ENCODE data around the gene TRIP13. TPM values are rescaled to one million over a fixed set of nuclear protein-coding genes. Genes with fewer than 3 reads are reported as not detected.
"Not testable (repeated sequence)": the region's sequence is repeated elsewhere in the genome, so short reads cannot be mapped to it uniquely, and the experiment has no call there.

Gene TRIP13, protein sequence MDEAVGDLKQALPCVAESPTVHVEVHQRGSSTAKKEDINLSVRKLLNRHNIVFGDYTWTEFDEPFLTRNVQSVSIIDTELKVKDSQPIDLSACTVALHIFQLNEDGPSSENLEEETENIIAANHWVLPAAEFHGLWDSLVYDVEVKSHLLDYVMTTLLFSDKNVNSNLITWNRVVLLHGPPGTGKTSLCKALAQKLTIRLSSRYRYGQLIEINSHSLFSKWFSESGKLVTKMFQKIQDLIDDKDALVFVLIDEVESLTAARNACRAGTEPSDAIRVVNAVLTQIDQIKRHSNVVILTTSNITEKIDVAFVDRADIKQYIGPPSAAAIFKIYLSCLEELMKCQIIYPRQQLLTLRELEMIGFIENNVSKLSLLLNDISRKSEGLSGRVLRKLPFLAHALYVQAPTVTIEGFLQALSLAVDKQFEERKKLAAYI
- 8.7 TPM for total RNA-seq
- 1.6 TPM for polyA plus RNA-seq

DNA sequence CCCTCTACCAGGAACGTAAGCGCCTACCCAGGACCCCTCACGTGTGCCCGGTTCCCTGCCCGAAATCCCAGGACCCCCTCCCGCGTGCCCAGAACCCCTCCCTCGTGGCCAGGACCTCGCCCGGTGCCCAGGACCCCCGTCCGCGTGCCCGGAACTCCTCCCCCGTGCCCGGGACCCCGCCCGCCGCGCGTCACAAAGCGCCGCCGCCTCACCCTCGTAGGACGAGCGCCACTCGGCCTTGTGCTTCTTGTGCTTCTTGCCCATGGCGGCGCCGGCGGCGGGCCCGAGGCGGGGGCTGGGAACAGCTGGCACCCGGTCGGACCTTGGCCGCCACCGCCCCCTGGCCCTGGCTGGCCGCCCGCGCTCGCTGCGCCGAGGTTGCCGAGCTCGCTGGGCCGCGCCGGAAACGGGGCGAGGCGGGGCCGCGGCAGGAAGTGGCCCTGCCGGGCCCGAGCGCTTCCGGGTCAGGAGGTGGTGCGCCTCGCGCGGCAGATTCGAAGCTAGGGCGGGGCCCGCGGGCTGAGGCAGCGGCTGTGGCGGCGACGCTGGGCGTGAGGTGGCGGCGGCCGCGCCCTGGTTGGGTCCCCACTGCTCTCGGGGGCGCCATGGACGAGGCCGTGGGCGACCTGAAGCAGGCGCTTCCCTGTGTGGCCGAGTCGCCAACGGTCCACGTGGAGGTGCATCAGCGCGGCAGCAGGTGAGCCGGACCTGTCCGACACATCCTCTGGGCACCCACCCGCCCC lies at the start of gene TRIP13, which contains the start of gene BRD9:
TSS of gene TRIP13 (plus strand) at position 491 of the 743 bp plus-strand sequence. CDS start at position 606, 115 bp downstream.
TSS of gene BRD9 (minus strand) at position 408 of the 743 bp plus-strand sequence. CDS start at position 264, 144 bp downstream.
- under 1% methylated on average over 91 of the region's 91 CpGs for WGBS
- peak; percentile 21 for DNase-seq (ENCODE audit: extremely low spot score)
- Histone ChIP-seq H3K4me3 (ENCODE audit: low read depth, low read length) (peak within 1 kb of the TSS; percentile 85), H3K4me1 (ENCODE audit: insufficient read depth) (no peaks in the 10 kb centered on the region), H3K36me3 (ENCODE audit: insufficient read depth) (no peaks in the 10 kb centered on the region), H3K27ac (ENCODE audit: low read depth) (peak within 1 kb of the TSS; percentile 69)

DNA sequence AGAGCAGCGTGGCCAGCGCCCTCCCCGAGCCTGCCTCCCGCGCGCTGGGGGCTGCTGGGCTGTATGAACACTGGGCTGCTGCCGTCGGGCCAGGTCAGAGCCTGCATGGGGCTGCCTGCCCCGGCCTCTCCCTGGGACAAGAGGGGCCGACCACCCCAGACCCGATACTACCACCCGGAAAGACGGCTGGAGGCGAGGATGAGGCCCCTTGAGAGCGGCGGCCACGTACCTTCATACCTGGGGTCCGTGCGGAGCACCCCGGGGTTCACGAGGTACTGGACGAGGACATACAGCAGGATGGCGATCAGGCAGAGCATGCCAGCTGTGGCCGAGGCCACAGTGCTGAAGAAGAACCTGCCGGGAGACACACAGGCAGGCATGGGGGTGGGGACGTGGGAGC lies 49.3 kb upstream of the TRIP13 start:
- H3K27ac ChIP-seq (ENCODE audit: low read depth); H3K4me3 ChIP-seq (ENCODE audit: low read depth, low read length); H3K4me1 ChIP-seq (ENCODE audit: insufficient read depth); H3K36me3 ChIP-seq (ENCODE audit: insufficient read depth); DNase-seq (ENCODE audit: extremely low spot score): not testable (repeated sequence)
- 94% methylated on average over 19 of the region's 26 CpGs for whole genome bisulfite sequencing

DNA sequence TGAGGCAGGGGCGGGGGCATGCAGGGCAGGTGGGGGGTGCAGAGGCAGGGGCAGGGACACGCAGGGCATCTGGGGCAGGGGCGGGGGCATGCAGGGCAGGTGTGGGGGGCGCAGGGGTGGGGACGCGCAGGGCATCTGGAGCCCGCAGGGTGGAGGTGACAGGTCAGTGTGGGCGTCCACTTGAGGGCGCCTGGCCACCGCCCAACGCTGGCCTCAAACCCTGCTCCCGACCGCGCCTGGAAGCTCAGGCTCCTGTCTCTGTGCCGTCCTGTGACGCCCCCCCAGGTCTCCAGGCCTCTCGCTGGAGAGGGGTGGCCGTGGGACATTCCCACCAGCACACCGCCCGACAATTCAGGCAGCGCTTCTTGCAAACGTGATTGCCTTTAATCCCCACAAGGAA lies 48.8 kb upstream of the TRIP13 start:
- DNase-seq (ENCODE audit: extremely low spot score); H3K4me1 ChIP-seq (ENCODE audit: insufficient read depth); H3K36me3 ChIP-seq (ENCODE audit: insufficient read depth); H3K4me3 ChIP-seq (ENCODE audit: low read depth, low read length); H3K27ac ChIP-seq (ENCODE audit: low read depth): not testable (repeated sequence)
- 75% methylated on average over 22 of the region's 22 CpGs for WGBS

DNA sequence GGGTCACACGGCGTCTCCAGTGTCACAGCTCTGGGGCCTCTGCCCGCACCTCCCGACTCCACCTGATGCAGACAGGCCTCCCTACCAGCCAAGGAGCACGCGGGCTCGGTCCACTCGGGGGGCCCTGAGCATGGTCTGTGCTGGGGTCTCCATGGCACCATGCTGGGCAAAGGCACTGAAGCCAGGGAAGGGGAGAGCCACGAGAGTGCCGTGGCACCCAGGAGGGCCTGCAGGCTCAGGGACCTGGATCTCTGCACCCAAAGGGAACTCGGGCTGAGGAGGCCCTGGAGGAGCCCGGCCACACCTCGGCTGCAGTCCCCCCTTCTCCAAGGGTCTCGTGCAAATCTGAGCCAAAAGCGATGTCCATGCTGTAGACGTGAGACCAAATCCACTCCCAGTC lies 48.3 kb upstream of the TRIP13 start:
- not testable (repeated sequence) for H3K27ac ChIP-seq (ENCODE audit: low read depth); H3K36me3 ChIP-seq (ENCODE audit: insufficient read depth); H3K4me3 ChIP-seq (ENCODE audit: low read depth, low read length); H3K4me1 ChIP-seq (ENCODE audit: insufficient read depth); DNase-seq (ENCODE audit: extremely low spot score)
- WGBS: 92% methylated on average over 14 of the region's 16 CpGs

DNA sequence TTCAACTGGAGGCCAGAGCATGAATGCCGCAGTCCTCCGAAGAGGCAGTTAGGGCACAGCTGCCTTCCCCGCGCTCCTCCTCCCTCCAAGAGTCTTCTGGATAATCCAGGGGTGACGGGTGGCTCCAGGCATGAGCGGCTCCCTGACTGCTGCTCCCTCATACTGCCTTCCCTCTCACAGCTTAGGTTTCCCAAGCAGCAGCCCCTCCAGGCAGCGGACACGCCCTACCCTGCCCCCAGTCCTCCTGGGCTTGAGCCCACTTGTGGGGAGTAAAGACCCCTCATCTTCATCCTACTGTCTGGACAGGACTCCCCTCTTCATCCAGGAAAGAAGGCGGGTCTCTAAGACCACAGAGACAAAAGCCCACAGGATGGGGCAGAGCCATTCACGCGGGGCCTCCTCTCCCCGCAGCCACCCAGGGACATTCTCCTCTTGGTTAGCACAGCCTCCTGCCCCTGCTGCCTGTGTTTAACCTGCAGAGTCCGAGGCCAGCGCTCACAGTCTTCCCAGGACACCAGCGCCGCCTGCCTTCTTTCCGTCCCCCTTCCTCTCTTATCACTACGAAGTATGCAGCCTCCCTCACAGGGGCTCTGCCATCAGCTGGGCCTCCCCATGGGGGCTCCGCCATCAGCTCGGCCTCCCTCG lies 47.5 kb upstream of the TRIP13 start:
- H3K27ac ChIP-seq (ENCODE audit: low read depth); DNase-seq (ENCODE audit: extremely low spot score); H3K4me1 ChIP-seq (ENCODE audit: insufficient read depth); H3K36me3 ChIP-seq (ENCODE audit: insufficient read depth); H3K4me3 ChIP-seq (ENCODE audit: low read depth, low read length): not testable (repeated sequence)
- 77% methylated on average over 16 of the region's 21 CpGs for WGBS

DNA sequence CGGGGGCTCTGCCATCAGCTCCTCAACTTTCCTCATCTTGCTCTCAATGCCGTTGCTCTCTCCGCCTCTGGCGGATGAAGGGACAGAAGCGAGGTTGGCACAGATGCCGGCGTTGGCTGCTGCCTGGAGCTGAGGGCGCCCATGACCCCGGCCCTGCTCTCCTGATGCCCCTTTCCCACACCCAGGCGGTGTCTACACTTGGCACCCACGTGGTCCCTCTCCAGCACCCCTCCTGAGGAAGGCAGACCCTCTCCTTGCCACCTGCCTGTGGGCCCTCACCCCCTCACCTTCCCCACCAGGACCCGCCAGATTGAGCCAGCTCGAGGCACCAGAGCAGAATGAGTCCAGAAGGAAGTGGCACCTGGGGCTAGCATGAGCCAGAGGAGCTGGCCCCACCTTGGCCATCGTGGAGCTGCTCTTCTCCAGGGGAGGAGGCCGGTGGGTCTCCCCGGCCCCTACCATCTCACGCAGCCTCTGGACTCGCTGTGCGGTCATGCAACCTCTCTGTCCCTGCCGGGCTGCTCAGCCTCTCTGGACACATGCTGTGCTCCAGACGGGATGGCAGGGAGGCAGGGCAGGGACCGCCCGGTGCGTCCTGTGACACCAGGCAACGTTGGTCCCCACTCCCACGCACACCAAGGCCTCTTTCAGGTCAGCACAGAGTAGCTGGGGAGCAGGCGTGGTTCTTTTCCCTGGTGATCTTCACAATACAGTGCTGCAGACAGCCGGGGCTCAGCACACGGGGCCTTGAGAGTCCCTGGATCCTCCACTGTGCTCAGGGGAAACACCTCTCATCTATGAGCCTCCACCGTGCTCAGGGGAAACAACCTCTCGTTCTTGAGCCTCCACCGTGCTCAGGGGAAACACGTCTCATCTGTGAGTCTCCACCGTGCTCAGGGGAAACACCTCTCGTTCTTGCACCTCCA lies 46.7 kb upstream of the TRIP13 start:
- not testable (repeated sequence) for H3K4me1 ChIP-seq (ENCODE audit: insufficient read depth); DNase-seq (ENCODE audit: extremely low spot score); H3K36me3 ChIP-seq (ENCODE audit: insufficient read depth); H3K27ac ChIP-seq (ENCODE audit: low read depth); H3K4me3 ChIP-seq (ENCODE audit: low read depth, low read length)
- 87% methylated on average over 26 of the region's 35 CpGs for WGBS

DNA sequence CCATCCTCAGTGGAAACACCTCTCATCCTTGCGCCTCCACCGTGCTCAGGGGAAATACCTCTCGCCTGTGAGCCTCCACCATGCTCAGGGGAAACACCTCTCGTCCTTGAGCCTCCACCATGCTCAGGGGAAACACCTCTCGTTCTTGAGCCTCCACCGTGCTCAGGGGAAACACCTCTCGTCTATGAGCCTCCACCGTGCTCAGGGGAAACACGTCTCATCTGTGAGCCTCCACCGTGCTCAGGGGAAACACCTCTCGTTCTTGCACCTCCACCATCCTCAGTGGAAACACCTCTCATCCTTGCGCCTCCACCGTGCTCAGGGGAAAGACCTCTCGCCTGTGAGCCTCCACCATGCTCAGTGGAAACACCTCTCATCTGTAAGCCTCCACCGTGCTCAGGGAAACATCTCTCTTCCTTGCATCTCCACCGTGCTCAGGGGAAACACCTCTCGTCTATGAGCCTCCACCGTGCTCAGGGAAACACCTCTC lies 46.0 kb upstream of the TRIP13 start:
- not testable (repeated sequence) for H3K27ac ChIP-seq (ENCODE audit: low read depth); H3K4me3 ChIP-seq (ENCODE audit: low read depth, low read length); H3K36me3 ChIP-seq (ENCODE audit: insufficient read depth); H3K4me1 ChIP-seq (ENCODE audit: insufficient read depth); DNase-seq (ENCODE audit: extremely low spot score)
- WGBS: 87% methylated on average over 18 of the region's 18 CpGs

DNA sequence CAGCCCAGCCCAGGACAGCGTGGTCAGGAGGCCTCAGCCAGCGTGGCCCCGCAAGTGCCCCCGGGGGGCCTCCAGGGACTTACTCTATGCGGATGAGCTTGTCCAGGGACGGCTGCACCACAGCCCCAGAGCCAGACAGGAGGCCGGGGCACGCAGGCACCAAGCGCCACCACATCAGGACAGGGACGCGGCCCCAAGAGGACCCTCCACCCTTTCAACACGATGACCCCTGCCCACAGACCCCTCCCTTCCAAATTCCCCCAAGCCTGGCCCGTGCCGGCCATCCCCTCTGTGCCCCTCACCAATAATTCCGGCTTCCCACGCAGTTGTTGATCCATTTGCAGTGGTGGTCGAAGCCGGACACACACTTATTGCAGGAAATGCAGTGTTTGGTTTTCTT lies 45.5 kb upstream of the TRIP13 start:
- not testable (repeated sequence) for DNase-seq (ENCODE audit: extremely low spot score); H3K27ac ChIP-seq (ENCODE audit: low read depth); H3K36me3 ChIP-seq (ENCODE audit: insufficient read depth); H3K4me1 ChIP-seq (ENCODE audit: insufficient read depth); H3K4me3 ChIP-seq (ENCODE audit: low read depth, low read length)
- 95% methylated on average over 9 of the region's 18 CpGs for WGBS

DNA sequence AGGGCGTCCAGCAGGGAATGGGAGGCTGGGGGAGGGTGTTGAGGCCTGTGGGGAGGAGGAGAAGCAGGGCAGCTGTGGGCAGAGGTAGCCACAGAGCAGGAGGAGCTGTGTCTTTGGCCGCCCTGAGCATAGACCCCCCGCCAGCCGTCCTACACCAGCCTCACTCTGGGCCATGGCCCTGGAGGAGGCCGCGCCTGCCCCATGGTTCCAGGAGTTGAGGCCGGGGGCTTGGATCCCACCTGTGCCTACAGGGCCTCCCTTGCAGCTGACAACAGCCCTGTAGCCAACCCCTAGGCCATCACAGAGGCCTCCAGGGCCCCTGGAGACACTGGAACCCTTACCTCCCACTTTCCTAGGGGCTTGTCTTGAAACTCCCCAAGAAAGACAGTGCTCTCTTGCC lies 44.9 kb upstream of the TRIP13 start:
- H3K4me1 ChIP-seq (ENCODE audit: insufficient read depth); H3K36me3 ChIP-seq (ENCODE audit: insufficient read depth); H3K27ac ChIP-seq (ENCODE audit: low read depth); DNase-seq (ENCODE audit: extremely low spot score); H3K4me3 ChIP-seq (ENCODE audit: low read depth, low read length): not testable (repeated sequence)
- WGBS: 96% methylated on average over 6 of the region's 7 CpGs

DNA sequence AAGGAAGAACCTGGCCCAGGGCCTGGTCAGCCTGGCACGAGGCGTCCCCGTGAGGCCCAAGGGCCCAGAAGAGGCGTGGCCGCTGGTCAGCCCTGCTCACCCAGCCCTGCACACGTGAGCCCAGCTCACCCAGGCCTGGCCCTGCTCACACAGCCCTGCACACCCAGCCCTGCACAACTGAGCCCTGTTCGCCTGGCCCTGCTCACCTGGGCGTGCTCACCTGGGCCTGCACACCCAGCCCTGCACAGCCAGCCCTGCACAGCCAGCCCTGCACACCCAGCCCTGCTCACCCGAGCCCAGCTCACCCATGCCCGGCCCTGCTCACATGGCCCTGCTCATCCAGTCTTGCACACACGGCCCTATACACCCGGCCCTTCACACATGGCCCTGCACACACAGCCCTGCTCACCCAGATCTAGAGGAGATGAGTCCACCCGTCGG lies 44.0 kb upstream of the TRIP13 start:
- no peak overlapping the region for H3K4me3 ChIP-seq (ENCODE audit: low read depth, low read length)
- DNase-seq (ENCODE audit: extremely low spot score): no peak
- no peaks in the 10 kb centered on the region for H3K36me3 ChIP-seq (ENCODE audit: insufficient read depth)
- no peaks in the 10 kb centered on the region for H3K4me1 ChIP-seq (ENCODE audit: insufficient read depth)
- 89% methylated on average over 14 of the region's 14 CpGs for WGBS
- no peak overlapping the region for H3K27ac ChIP-seq (ENCODE audit: low read depth)

DNA sequence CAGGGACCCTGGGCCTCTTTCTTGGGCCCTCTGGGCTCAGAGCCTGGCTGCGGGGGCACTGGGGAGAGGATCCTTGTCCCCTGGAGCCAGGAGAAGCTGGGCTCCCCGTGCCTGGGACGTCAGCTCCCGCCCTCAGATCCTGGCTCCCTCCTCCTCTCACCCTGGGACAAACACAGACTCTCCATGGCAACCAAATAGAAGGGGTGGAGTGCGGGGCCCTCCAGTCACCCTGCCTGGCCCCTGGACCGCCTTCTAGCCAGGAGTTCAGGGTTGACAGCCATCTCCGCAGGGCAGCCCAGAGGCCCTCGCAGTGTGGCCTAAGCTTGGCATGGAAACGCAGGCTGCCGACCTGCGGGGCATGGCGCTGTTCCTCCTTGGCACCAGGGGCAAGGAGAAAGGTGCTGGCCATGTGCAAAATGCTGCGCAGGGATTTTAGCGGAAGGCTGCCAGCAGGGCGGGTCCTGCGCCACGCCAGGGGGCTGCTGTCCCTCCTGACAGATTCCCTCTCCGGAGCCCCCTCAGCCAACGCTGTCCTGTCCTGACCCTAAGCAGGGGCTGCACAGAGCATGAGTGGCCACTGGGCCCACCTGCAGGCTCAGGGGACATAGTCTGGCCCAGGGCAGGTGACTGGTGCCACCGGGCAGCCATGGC lies 42.9 kb upstream of the TRIP13 start:
- H3K4me3 ChIP-seq (ENCODE audit: low read depth, low read length): no peak overlapping the region
- no peaks in the 10 kb centered on the region for H3K4me1 ChIP-seq (ENCODE audit: insufficient read depth)
- peak; percentile 39 for DNase-seq (ENCODE audit: extremely low spot score)
- WGBS: 52% methylated on average over 20 of the region's 20 CpGs
- no peak overlapping the region for H3K27ac ChIP-seq (ENCODE audit: low read depth)
- H3K36me3 ChIP-seq (ENCODE audit: insufficient read depth): no peaks in the 10 kb centered on the region

DNA sequence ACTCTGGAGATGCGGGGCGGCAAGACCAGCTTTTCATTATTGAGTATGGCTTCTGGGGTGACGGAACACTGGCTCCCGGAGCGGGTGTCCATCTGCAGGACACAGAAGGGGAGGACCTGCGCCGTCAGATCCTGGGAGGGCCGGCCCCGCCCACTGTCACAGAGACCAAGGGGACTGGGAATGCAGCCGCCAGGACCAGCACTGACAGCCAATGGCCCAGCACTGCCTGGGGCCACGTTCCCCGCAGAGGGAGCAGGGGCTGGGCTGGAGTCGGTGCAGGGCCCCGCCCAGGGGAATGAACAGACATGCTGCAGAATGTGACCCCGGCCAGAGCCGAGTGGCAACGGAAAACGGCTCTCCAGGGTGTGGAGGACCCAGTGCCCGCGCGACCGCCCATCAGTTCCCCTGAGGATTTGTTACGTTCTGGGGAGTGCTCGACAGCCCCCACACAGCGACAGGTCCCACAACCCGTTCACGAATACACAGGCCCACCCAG lies 42.1 kb upstream of the TRIP13 start, which contains the start of gene ZDHHC11:
TSS of gene ZDHHC11 (minus strand) at position 476 of the 496 bp plus-strand sequence. CDS start at position 92, 384 bp downstream.
- 63% methylated on average over 27 of the region's 27 CpGs for WGBS
- no peak within 1 kb of the TSS for H3K4me3 ChIP-seq (ENCODE audit: low read depth, low read length)
- H3K36me3 ChIP-seq (ENCODE audit: insufficient read depth): no peaks in the 10 kb centered on the region
- H3K27ac ChIP-seq (ENCODE audit: low read depth): no peak within 1 kb of the TSS
- DNase-seq (ENCODE audit: extremely low spot score): no peak
- no peaks in the 10 kb centered on the region for H3K4me1 ChIP-seq (ENCODE audit: insufficient read depth)

All from urinary bladder (tissue), 4 donors.